Activated naive CD4-positive, alpha-beta T cell treated with anti-CD3 and anti-CD28 coated beads, Interleukin-2, amount 50 U/mL, for 72 hours (primary cell): ENCODE measurements around the gene TENM4. TPM values are rescaled to one million over a fixed set of nuclear protein-coding genes. Genes with fewer than 3 reads are reported as not detected.

Experiments
- ATAC-seq, 2 donors: fragments of 150-1000 bp; cut with Tn5 transposase; 2 replicates each; pipeline ENCODE4 v1.10.0; 2021; ENCODE audit warnings: mild to moderate bottlenecking in 2 of 2, moderate library complexity in 2 of 2
- DNase-seq, 2 donors: peaks; one replicate each; pipeline ENCODE4 v3.0.0; 2021 to 2022; ENCODE audit warnings: low spot score in 2 of 2
- H3K27ac Mint-ChIP-seq, 2 donors: one replicate each; pipeline ENCODE4 v1.8.0; 2022; ENCODE audit warnings: mild to moderate bottlenecking in 2 of 2, mixed read lengths in 2 of 2
- H3K36me3 Mint-ChIP-seq, 2 donors: one replicate each; pipeline ENCODE4 v1.8.0; 2022; ENCODE audit warnings: mixed read lengths in 2 of 2
- H3K9me3 Mint-ChIP-seq, 2 donors: one replicate each; pipeline ENCODE4 v1.8.0; 2022; ENCODE audit warnings: mixed read lengths in 2 of 2
- total RNA-seq, 2 donors: library from RNA; stranded (reverse); gene quantifications; one replicate each; pipeline ENCODE4 v1.2.3, GENCODE V29; 2022

The TENM4 gene
- total RNA-seq, 2 donors from 2014 or later: not detected

- ATAC-seq (no peak), DNase-seq (no peak)
- Mint-ChIP-seq H3K9me3 (no peaks in the 10 kb centered on the region), H3K36me3 (no peaks in the 10 kb centered on the region), H3K27ac (no peak overlapping the region)
These were observed 705.1 kb downstream of the TENM4 start for GRCh38 chr11:78735711-78736110.

GRCh38 chr11:78733031-78733430 lies 707.8 kb downstream of the TENM4 start:
- no peaks in the 10 kb centered on the region for H3K9me3 Mint-ChIP-seq
- H3K36me3 Mint-ChIP-seq: no peaks in the 10 kb centered on the region
- H3K27ac Mint-ChIP-seq: no peak overlapping the region
- no peak for DNase-seq
- ATAC-seq: no peak

GRCh38 chr11:78732246-78732645 lies 708.6 kb downstream of the TENM4 start:
- no peak for DNase-seq
- no peak for ATAC-seq
- no peak overlapping the region for H3K27ac Mint-ChIP-seq
- no peaks in the 10 kb centered on the region for H3K9me3 Mint-ChIP-seq
- no peaks in the 10 kb centered on the region for H3K36me3 Mint-ChIP-seq

GRCh38 chr11:78731027-78731426 lies 709.8 kb downstream of the TENM4 start:
- Mint-ChIP-seq H3K36me3 (no peaks in the 10 kb centered on the region), H3K9me3 (no peaks in the 10 kb centered on the region), H3K27ac (no peak overlapping the region)
- ATAC-seq: no peak
- no peak for DNase-seq

- DNase-seq: no peak
- H3K36me3 Mint-ChIP-seq: no peaks in the 10 kb centered on the region
These were observed 710.5 kb downstream of the TENM4 start for GRCh38 chr11:78730267-78730824.

GRCh38 chr11:78727816-78728215 lies 713.0 kb downstream of the TENM4 start:
- ATAC-seq (no peak), DNase-seq (no peak)
- H3K27ac Mint-ChIP-seq: no peak overlapping the region
- no peaks in the 10 kb centered on the region for H3K9me3 Mint-ChIP-seq
- H3K36me3 Mint-ChIP-seq: no peaks in the 10 kb centered on the region

More at GRCh38 chr11:78730267-78730824, 710.5 kb downstream of the TENM4 start:
- no peak overlapping the region for H3K27ac Mint-ChIP-seq
- ATAC-seq: no peak
- no peaks in the 10 kb centered on the region for H3K9me3 Mint-ChIP-seq

GRCh38 chr11:78725200-78725599 lies 715.6 kb downstream of the TENM4 start:
- H3K36me3 Mint-ChIP-seq: no peaks in the 10 kb centered on the region
- no peak overlapping the region for H3K27ac Mint-ChIP-seq
- H3K9me3 Mint-ChIP-seq: no peaks in the 10 kb centered on the region
- no peak for DNase-seq
- no peak for ATAC-seq

GRCh38 chr11:78722786-78723185 lies 718.0 kb downstream of the TENM4 start:
- Mint-ChIP-seq H3K9me3 (no peaks in the 10 kb centered on the region), H3K36me3 (no peaks in the 10 kb centered on the region), H3K27ac (no peak overlapping the region)
- ATAC-seq (no peak), DNase-seq (no peak)

- ATAC-seq: no peak
- no peaks in the 10 kb centered on the region for H3K36me3 Mint-ChIP-seq
- H3K27ac Mint-ChIP-seq: no peak overlapping the region
- no peaks in the 10 kb centered on the region for H3K9me3 Mint-ChIP-seq
- no peak for DNase-seq
These were observed 720.4 kb downstream of the TENM4 start for GRCh38 chr11:78720281-78720989.

GRCh38 chr11:78717041-78717440 lies 723.8 kb downstream of the TENM4 start:
- Mint-ChIP-seq H3K9me3 (no peaks in the 10 kb centered on the region), H3K27ac (no peak overlapping the region), H3K36me3 (no peaks in the 10 kb centered on the region)
- ATAC-seq: no peak
- DNase-seq: no peak

GRCh38 chr11:78715639-78716311 lies 725.1 kb downstream of the TENM4 start:
- ATAC-seq (peak; percentile 47 to 86), DNase-seq (peak in 1 of 2 donors; percentile 65)
- Mint-ChIP-seq H3K36me3 (no peaks in the 10 kb centered on the region), H3K9me3 (no peaks in the 10 kb centered on the region), H3K27ac (no peak overlapping the region)

- no peaks in the 10 kb centered on the region for H3K36me3 Mint-ChIP-seq
- H3K27ac Mint-ChIP-seq: no peak overlapping the region
- H3K9me3 Mint-ChIP-seq: no peaks in the 10 kb centered on the region
- no peak for ATAC-seq
- no peak for DNase-seq
These were observed 726.3 kb downstream of the TENM4 start for GRCh38 chr11:78714539-78714938.

- Mint-ChIP-seq H3K27ac (no peak overlapping the region), H3K9me3 (no peaks in the 10 kb centered on the region), H3K36me3 (no peaks in the 10 kb centered on the region)
- DNase-seq (no peak), ATAC-seq (no peak)
These were observed 729.1 kb downstream of the TENM4 start for GRCh38 chr11:78711735-78712134.

GRCh38 chr11:78710417-78710816 lies 730.4 kb downstream of the TENM4 start:
- Mint-ChIP-seq H3K27ac (no peak overlapping the region), H3K36me3 (no peaks in the 10 kb centered on the region), H3K9me3 (no peaks in the 10 kb centered on the region)
- no peak for DNase-seq
- ATAC-seq: no peak

- ATAC-seq: no peak
- DNase-seq: no peak
- no peak overlapping the region for H3K27ac Mint-ChIP-seq
- no peaks in the 10 kb centered on the region for H3K36me3 Mint-ChIP-seq
- no peaks in the 10 kb centered on the region for H3K9me3 Mint-ChIP-seq
These were observed 732.4 kb downstream of the TENM4 start for GRCh38 chr11:78708388-78708787.

GRCh38 chr11:78706551-78706950 lies 734.3 kb downstream of the TENM4 start:
- H3K27ac Mint-ChIP-seq: no peak overlapping the region
- ATAC-seq (no peak), DNase-seq (no peak)
- no peaks in the 10 kb centered on the region for H3K9me3 Mint-ChIP-seq
- no peaks in the 10 kb centered on the region for H3K36me3 Mint-ChIP-seq

- no peak overlapping the region for H3K27ac Mint-ChIP-seq
- no peaks in the 10 kb centered on the region for H3K9me3 Mint-ChIP-seq
- no peak for DNase-seq
- ATAC-seq: no peak
- H3K36me3 Mint-ChIP-seq: no peaks in the 10 kb centered on the region
These were observed 736.0 kb downstream of the TENM4 start for GRCh38 chr11:78704811-78705210.
